H1 (cell line): Measurements from ENCODE around the gene ANKRD29. TPM values are rescaled to one million over a fixed set of nuclear protein-coding genes. Genes with fewer than 3 reads are reported as not detected.

ENCODE experiments used
- GTF2F1 ChIP-seq: IDR thresholded peaks from 2 replicates; pipeline ENCODE4 v1.6.1; 2012; ENCODE audit warnings: low read depth, low read length, improper control_type of control experiment, borderline replicate concordance
- MAFK ChIP-seq: IDR thresholded peaks from 2 replicates; pipeline ENCODE4 v1.6.1; 2012; ENCODE audit warnings: low read depth, mild to moderate bottlenecking, improper control_type of control experiment, low read length
- TCF12 ChIP-seq: IDR thresholded peaks from 2 replicates; pipeline ENCODE4 v1.6.1; 2011; ENCODE audit warnings: low read depth, mild to moderate bottlenecking, low read length
- TEAD4 ChIP-seq: IDR thresholded peaks from 2 replicates; pipeline ENCODE4 v1.6.1; 2012; ENCODE audit warnings: low read depth, low read length, inconsistent platforms, mixed read lengths
- polyA plus RNA-seq, 7 experiments: library from polyadenylated mRNA; depleted of rRNA in 3 of 7; stranded (reverse) in 5 of 7; unstranded in 2 of 7; fragments of >200 nt in 5 of 7; fragments of 200-250 nt in 2 of 7; gene quantifications; 1 replicate in 5 of 7; 2 replicates in 1 of 7; 4 replicates in 1 of 7; pipeline versions ENCODE4 v1.2.1 to v1.2.3, GENCODE V29; 2011 to 2013; ENCODE audit warnings: missing spikeins in 2 of 7, mixed read lengths in 2 of 7
- total RNA-seq: library from RNA; stranded (reverse); fragmentation: NEBNext Ultra II Directional; extraction: Animal tissue kit (Norgen Biotek cat#: 25700); gene quantifications from 2 replicates; pipeline ENCODE4 v1.2.1, GENCODE V29; 2021

Gene ANKRD29
- total and polyA plus RNA-seq, 2 of the 8 experiments (the other 6 are each of a cell fraction or from before 2014, with no cell fraction given), result 3.0 to 7.3 TPM

DNA sequence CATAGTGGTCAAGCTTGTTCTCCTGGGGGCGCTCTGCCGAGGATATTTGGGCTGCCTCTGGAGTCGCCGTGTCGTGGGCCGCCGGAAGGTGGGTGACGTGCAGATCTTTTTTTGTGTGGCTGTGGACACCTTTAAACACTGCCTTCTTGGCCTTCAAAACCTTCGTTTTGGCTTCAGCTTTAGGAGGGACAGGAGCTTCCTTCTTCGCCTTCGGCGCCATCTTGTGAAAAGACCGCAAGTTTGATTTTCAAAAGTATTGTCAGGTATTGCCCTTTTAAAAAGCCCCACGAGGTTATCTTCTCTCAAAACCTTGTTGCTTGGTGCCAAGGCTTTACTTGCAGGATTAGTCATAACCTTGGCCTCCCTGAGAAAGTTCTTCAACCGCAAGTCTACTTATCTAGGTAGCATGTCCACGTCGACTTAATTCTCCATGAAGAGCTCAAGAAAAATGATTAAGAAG lies 47.4 kb upstream of the ANKRD29 start (continued):
- TF ChIP-seq MAFK (no peak), GTF2F1 (no peak), TCF12 (no peak), TEAD4 (no peak)
